ENCODE measurements around the gene CCDC170.

Gene CCDC170

DNA sequence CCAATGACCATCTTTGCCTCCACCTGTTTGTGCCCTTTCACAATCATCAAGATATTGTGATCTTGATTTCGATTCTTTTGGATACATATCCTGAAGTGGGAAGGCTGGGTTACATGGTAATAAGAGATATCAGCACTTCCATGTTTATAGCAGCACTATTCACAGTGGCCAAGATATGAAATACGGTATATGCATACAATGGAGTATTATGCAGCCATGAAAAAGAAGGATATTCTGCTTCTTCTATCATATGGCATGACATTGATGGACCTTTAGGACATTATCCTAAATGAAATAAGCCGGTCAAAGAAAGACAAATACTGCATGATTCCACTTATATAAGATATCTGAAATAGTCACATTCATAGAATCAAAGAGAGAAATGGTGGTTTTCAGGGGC lies 144.0 kb downstream of the CCDC170 start:
- no peak for DNase-seq (ENCODE audit: low read depth in 2 of 2)
- no peak overlapping the region for H3K4me3 ChIP-seq (replicated peaks in 1 of 2; ENCODE audit: low read depth in 2 of 2, low read length in 2 of 2)
- no peak for TF ChIP-seq CTCF (IDR thresholded peaks at IDR 0.05; ENCODE audit: low read depth, low read length)

DNA sequence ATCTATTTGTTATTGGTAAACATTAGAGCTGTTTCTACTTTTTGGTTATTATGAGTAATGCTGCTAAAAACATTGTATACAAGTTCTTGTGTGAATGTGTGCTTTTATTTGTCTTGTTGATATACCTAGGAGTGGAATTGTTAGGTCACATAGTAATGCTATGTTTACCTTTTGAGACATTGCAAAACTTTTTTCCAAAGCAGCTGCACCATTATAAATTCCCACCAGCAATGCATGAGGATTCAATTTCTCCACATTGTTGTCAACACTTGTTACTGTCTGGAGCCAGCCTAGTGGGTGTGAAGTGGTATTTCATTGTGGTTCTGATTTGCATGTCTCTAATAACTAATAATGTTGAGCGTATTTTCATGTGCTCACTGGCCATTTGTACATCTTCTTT lies 145.9 kb downstream of the CCDC170 start:
- no peak overlapping the region for H3K4me3 ChIP-seq (replicated peaks in 1 of 2; ENCODE audit: low read depth in 2 of 2, low read length in 2 of 2)
- DNase-seq (ENCODE audit: low read depth in 2 of 2): no peak
- TF ChIP-seq CTCF (IDR thresholded peaks at IDR 0.05; ENCODE audit: low read depth, low read length): no peak

- no peak overlapping the region for H3K4me3 ChIP-seq (replicated peaks in 1 of 2; ENCODE audit: low read depth in 2 of 2, low read length in 2 of 2)
- no peak for TF ChIP-seq CTCF (IDR thresholded peaks at IDR 0.05; ENCODE audit: low read depth, low read length)
- no peak for DNase-seq (ENCODE audit: low read depth in 2 of 2)
Measured at GRCh38 chr6:151641028-151641427, 147.2 kb downstream of the CCDC170 start.

DNA sequence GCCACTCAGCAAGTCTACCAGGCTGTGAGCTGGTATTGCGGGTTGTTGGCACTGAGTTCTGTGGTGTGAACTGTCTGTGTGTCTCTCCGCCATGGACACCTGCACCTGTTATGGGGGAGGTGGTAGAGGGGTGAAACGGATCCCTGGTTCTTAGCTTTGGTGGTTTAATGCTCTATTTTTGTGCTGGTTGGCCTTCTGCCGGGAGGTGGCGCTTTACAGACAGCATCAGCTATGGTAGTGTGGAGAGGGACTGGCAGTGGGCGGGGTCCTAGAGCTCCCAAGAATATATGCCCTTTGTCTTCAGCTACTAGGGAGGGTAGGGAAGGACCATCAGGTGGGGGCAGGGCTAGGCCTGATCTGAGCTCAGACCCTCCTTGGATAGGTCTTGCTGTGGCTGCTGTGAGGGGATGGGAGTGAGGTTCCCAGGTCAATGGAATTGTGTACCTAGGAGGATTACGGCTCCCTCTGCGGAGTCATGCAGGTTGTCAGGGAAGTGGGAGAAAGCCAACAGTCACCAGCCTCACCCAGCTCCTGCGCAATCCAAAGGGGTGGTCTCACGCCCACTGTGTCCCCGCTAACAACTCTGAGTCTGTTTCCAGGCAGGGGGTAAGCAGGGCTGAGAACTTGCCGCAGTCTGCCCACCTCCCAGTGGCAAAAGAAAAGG lies 154.3 kb downstream of the CCDC170 start:
- H3K4me3 ChIP-seq (replicated peaks in 1 of 2; ENCODE audit: low read depth in 2 of 2, low read length in 2 of 2): no peak overlapping the region
- TF ChIP-seq CTCF (IDR thresholded peaks at IDR 0.05; ENCODE audit: low read depth, low read length): peak; percentile 34
- DNase-seq (ENCODE audit: low read depth in 2 of 2): peak; percentile 1 to 16

DNA sequence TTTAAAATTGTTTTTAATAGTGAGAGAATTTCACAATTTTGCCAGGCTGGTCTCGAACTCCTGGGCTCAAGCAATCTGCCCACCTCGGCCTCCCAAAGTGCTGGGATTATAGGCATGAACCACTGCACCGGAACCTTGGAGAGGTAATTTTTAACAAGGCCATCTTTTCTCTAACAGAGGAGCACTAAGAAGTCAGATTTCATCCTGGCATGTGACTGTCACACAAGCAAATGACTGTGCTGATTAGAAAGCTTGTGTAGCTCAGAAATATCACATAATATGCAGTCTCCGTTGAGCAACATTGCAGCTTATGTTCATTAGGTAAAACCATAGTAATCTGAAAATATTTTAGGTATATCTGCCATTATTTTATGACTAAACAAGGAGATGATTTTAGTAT lies 156.0 kb downstream of the CCDC170 start:
- DNase-seq (ENCODE audit: low read depth in 2 of 2): no peak
- no peak overlapping the region for H3K4me3 ChIP-seq (replicated peaks in 1 of 2; ENCODE audit: low read depth in 2 of 2, low read length in 2 of 2)
- TF ChIP-seq CTCF (IDR thresholded peaks at IDR 0.05; ENCODE audit: low read depth, low read length): no peak

- TF ChIP-seq CTCF (IDR thresholded peaks at IDR 0.05; ENCODE audit: low read depth, low read length): no peak
- DNase-seq (ENCODE audit: low read depth in 2 of 2): no peak
- no peak overlapping the region for H3K4me3 ChIP-seq (replicated peaks in 1 of 2; ENCODE audit: low read depth in 2 of 2, low read length in 2 of 2)
Measured at GRCh38 chr6:151651639-151652038, 157.8 kb downstream of the CCDC170 start.

DNA sequence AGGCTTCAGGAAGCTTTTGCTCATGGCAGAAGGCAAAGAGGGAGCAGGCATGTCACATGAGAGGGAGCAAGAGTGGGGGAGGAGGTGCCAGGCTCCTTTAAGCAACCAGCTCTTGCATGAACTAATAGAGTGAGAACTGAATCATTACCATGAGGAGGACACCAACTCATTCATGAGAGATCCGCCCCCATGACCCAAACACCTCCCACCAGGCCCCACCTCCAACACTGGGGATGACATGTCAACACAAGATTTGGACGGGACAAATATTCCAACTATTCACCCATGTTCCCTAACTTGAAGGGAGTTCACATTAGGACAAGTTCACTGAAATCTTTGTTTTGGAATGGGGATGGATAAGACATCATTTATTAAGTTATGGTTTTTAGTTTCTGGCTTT lies 158.5 kb downstream of the CCDC170 start:
- no peak overlapping the region for H3K4me3 ChIP-seq (replicated peaks in 1 of 2; ENCODE audit: low read depth in 2 of 2, low read length in 2 of 2)
- TF ChIP-seq CTCF (IDR thresholded peaks at IDR 0.05; ENCODE audit: low read depth, low read length): no peak
- DNase-seq (ENCODE audit: low read depth in 2 of 2): no peak

Measured in cardiac fibroblast (primary cell).